ENCODE results near the gene PNPLA7. TPM values are rescaled to one million over a fixed set of nuclear protein-coding genes. Genes with fewer than 3 reads are reported as not detected.

PNPLA7 gene
- total RNA-seq, 1 experiment from 2014 or later: 1.8 TPM

DNA sequence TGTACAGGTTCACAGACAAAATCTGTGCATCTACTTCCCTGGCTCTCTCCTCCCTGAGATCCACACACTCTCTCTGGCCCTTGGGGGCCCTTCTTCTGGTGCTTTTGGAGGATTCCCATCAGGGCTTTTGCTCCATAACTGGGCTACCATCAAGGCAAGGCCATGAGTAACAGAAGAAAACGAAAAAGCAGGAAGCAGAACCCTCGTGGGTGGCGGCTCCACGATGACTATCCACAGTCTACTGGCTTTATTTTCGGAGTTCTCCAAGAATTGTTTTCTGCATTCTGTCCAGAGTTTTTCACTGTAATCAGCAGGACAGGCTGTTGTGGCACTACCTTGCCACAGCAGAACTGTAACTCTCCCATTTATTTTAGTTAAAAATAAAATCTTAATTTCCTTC is 19.9 kb downstream of the PNPLA7 start:
- no peaks in the 10 kb centered on the region for H3K79me2 ChIP-seq (ENCODE audit: insufficient read depth, low read length)
- CTCF ChIA-PET: no interaction called here
- no peak for DNase-seq (ENCODE audit: low read depth, low spot score)
- no peaks in the 10 kb centered on the region for H3K9me2 ChIP-seq (ENCODE audit: insufficient read depth)
- H3K36me3 ChIP-seq (ENCODE audit: control insufficient read depth in 1 of 2, insufficient read depth in 2 of 2, low read length in 2 of 2): no peaks in the 10 kb centered on the region
- TF ChIP-seq EZH2 (IDR thresholded peaks at IDR 0.05) (no peak), JUND (IDR thresholded peaks at IDR 0.05) (no peak), EZH2phosphoT487 (IDR thresholded peaks at IDR 0.05; ENCODE audit: borderline replicate concordance) (no peak), ELF1 (IDR thresholded peaks at IDR 0.05; ENCODE audit: borderline replicate concordance, low read depth) (no peak)
- no TSS peak for BruUV-seq (replicated peaks)
- H3K4me2 ChIP-seq (ENCODE audit: low read length): no peak overlapping the region
- no peaks in the 10 kb centered on the region for H4K20me1 ChIP-seq (ENCODE audit: insufficient read depth)
- intact Hi-C loops (cut with micrococcal nuclease): no loop called here
- no peak overlapping the region for H3K9ac ChIP-seq (ENCODE audit: low read length)
- H3K27me3 ChIP-seq (ENCODE audit: insufficient read depth, low read length): no peaks in the 10 kb centered on the region
- H3K4me1 ChIP-seq (ENCODE audit: control insufficient read depth in 1 of 2, insufficient read depth in 2 of 2, low read length in 2 of 2): peaks cover 6 to 13% of the 10 kb centered on the region in 2 experiments; a peak in 3 of 4 replicates
- no peak overlapping the region for H2AFZ ChIP-seq (ENCODE audit: low read depth, low read length, poor library complexity, severe bottlenecking)
- POLR2A ChIA-PET: no interaction called here
- ATAC-seq: no peak
- no peaks in the 10 kb centered on the region for H3K9me3 ChIP-seq (ENCODE audit: control insufficient read depth in 1 of 2, insufficient read depth in 1 of 2, low read depth in 1 of 2, low read length in 2 of 2)
- H3K27ac ChIP-seq (ENCODE audit: low read depth, low read length): no peak overlapping the region
- H3K4me3 ChIP-seq (replicated peaks in 1 of 2; ENCODE audit: low read depth in 1 of 2, low read length in 2 of 2): no peak overlapping the region
- RAD21 ChIA-PET (ENCODE audit: low non-redundant PET in 1 of 2, low total read pairs in 2 of 2, uncharacterized antibody in 2 of 2, unreplicated experiment in 2 of 2): no interaction called here

DNA sequence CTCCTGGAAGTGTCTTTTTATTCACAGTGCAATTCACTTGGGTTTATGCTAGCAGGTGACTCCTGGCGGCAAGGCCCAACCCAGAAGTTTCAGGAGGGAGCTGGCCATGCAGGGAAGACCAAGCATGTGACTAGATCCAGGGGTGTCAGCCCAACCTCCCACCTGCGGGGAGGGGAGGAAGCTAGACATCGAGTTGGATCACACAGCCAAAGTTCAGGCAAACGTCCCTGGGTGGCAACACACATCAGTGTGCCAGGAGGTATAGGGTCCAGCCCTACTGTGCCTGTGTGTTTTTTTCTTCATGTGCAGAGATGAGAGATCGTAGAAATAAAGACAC is 25.3 kb downstream of the PNPLA7 start:
- H3K27me3 ChIP-seq (ENCODE audit: insufficient read depth, low read length): no peaks in the 10 kb centered on the region
- DNase-seq (ENCODE audit: low read depth, low spot score): no peak
- peaks cover 0 to 4% of the 10 kb centered on the region in 2 experiments; a peak in 1 of 4 replicates for H3K4me1 ChIP-seq (ENCODE audit: control insufficient read depth in 1 of 2, insufficient read depth in 2 of 2, low read length in 2 of 2)
- intact Hi-C loops (cut with micrococcal nuclease): loop anchor here (10.0 kb wide), 1 partner anchor 240 kb away; no protein-coding TSS in a partner anchor
- ChIA-PET POLR2A (no interaction called here), CTCF (interaction anchor here (0.8 kb wide), 1 partner anchor 10 kb away, joined by 3 read pairs; no protein-coding TSS in a partner anchor), RAD21 (ENCODE audit: low non-redundant PET in 1 of 2, low total read pairs in 2 of 2, uncharacterized antibody in 2 of 2, unreplicated experiment in 2 of 2) (no interaction called here)
- BruUV-seq (replicated peaks): no TSS peak
- H3K36me3 ChIP-seq (ENCODE audit: control insufficient read depth in 1 of 2, insufficient read depth in 2 of 2, low read length in 2 of 2): no peaks in the 10 kb centered on the region
- no peaks in the 10 kb centered on the region for H3K9me3 ChIP-seq (ENCODE audit: control insufficient read depth in 1 of 2, insufficient read depth in 1 of 2, low read depth in 1 of 2, low read length in 2 of 2)
- no peaks in the 10 kb centered on the region for H3K9me2 ChIP-seq (ENCODE audit: insufficient read depth)
- H3K9ac ChIP-seq (ENCODE audit: low read length): no peak overlapping the region
- no peak overlapping the region for H3K4me2 ChIP-seq (ENCODE audit: low read length)
- H4K20me1 ChIP-seq (ENCODE audit: insufficient read depth): no peaks in the 10 kb centered on the region
- H3K79me2 ChIP-seq (ENCODE audit: insufficient read depth, low read length): no peaks in the 10 kb centered on the region
- no peak overlapping the region for H3K4me3 ChIP-seq (replicated peaks in 1 of 2; ENCODE audit: low read depth in 1 of 2, low read length in 2 of 2)
- TF ChIP-seq YY1 (IDR thresholded peaks at IDR 0.05; ENCODE audit: extremely low read depth, insufficient replicate concordance, low read depth, low read length): no peak
- no peak overlapping the region for H3K27ac ChIP-seq (ENCODE audit: low read depth, low read length)
- 0 out of 2 replicates have a peak, but pooled peaks have one; percentile 8 for ATAC-seq
- H2AFZ ChIP-seq (ENCODE audit: low read depth, low read length, poor library complexity, severe bottlenecking): no peak overlapping the region
